Globus pallidus (tissue), 1 donor: ENCODE data around the gene TFAP2E.

Experiments
- DNase-seq: peaks from one replicate; pipeline ENCODE4 v3.0.0-alpha.2; 2015; ENCODE audit warnings: low spot score

TFAP2E gene

GRCh38 chr1:35595684-35596083, 22.6 kb downstream of the TFAP2E start:
- DNase-seq: no peak

- DNase-seq: no peak
Observed at GRCh38 chr1:35597870-35598269, 24.8 kb downstream of the TFAP2E start.

GRCh38 chr1:35598895-35599294, 25.8 kb downstream of the TFAP2E start:
- no peak for DNase-seq

- no peak for DNase-seq
Observed at GRCh38 chr1:35599411-35599810, 26.3 kb downstream of the TFAP2E start.

GRCh38 chr1:35600593-35600992, 27.5 kb downstream of the TFAP2E start:
- DNase-seq: no peak

GRCh38 chr1:35603468-35603867, 30.4 kb downstream of the TFAP2E start:
- peak; percentile 77 for DNase-seq

GRCh38 chr1:35603941-35604340, 30.8 kb downstream of the TFAP2E start:
- DNase-seq: no peak

GRCh38 chr1:35605071-35605866, 32.2 kb downstream of the TFAP2E start:
- DNase-seq: no peak

- DNase-seq: no peak
Observed at GRCh38 chr1:35605867-35606182, 32.7 kb downstream of the TFAP2E start.

GRCh38 chr1:35611655-35612054, 38.5 kb downstream of the TFAP2E start:
- DNase-seq: no peak

- DNase-seq: no peak
Observed at GRCh38 chr1:35615440-35615839, 42.3 kb downstream of the TFAP2E start.

GRCh38 chr1:35619237-35620121, 46.4 kb downstream of the TFAP2E start:
- no peak for DNase-seq

GRCh38 chr1:35622510-35623178, 49.5 kb downstream of the TFAP2E start:
- no peak for DNase-seq

- DNase-seq: no peak
Observed at GRCh38 chr1:35623832-35624231, 50.7 kb downstream of the TFAP2E start.

- no peak for DNase-seq
Observed at GRCh38 chr1:35629051-35629450, 55.9 kb downstream of the TFAP2E start.

GRCh38 chr1:35631396-35631795, 58.3 kb downstream of the TFAP2E start:
- DNase-seq: no peak

- no peak for DNase-seq
Observed at GRCh38 chr1:35633547-35633946, 60.4 kb downstream of the TFAP2E start.

GRCh38 chr1:35637401-35637809, 64.3 kb downstream of the TFAP2E start:
- DNase-seq: peak; percentile 31

GRCh38 chr1:35640380-35641232, 67.5 kb downstream of the TFAP2E start:
- DNase-seq: no peak

- peak; percentile 88 for DNase-seq
Observed at GRCh38 chr1:35641233-35641866, 68.2 kb downstream of the TFAP2E start, which contains the start of gene PSMB2. Gene PSMB2, minus strand, starts transcription at chr1:35641526. Its CDS starts 94 bp downstream, at chr1:35641432.

GRCh38 chr1:35642471-35642955, 69.4 kb downstream of the TFAP2E start:
- DNase-seq: no peak
